Neural progenitor cell (in vitro differentiated cells): ENCODE measurements around the gene PRKCA. TPM values are rescaled to one million over a fixed set of nuclear protein-coding genes. Genes with fewer than 3 reads are reported as not detected.
A peak's percentile ranks its signal among the peaks of the same experiment; 100 is the strongest.

ENCODE experiments used
- DNase-seq: peaks from one replicate; pipeline ENCODE4 v3.0.0-alpha.2; 2016; ENCODE audit warnings: low spot score
- H2AFZ ChIP-seq: fragments of 200-600 bp; sonication (generic); replicated peaks from 2 replicates; pipeline ENCODE4 v1.6.1; 2016; ENCODE audit warnings: antibody characterized with exemption
- H3F3A ChIP-seq: fragments of 200-600 bp; sonication (generic); 2 replicates; pipeline ENCODE4 v1.6.1; 2016; ENCODE audit warnings: antibody characterized with exemption, low read depth
- H3K27ac ChIP-seq: fragments of 200-600 bp; sonication (generic); 2 replicates; pipeline ENCODE4 v1.5.1; 2016; ENCODE audit warnings: mild to moderate bottlenecking
- H3K27me3 ChIP-seq: fragments of 200-600 bp; sonication (generic); 2 replicates; pipeline ENCODE4 v1.6.1; 2016; ENCODE audit warnings: mild to moderate bottlenecking, moderate library complexity
- H3K36me3 ChIP-seq: fragments of 200-600 bp; sonication (generic); 2 replicates; pipeline ENCODE4 v1.5.1; 2016
- H3K4me1 ChIP-seq: fragments of 200-600 bp; sonication (generic); 2 replicates; pipeline ENCODE4 v1.6.1; 2016; ENCODE audit warnings: mixed run types
- H3K4me2 ChIP-seq: fragments of 200-600 bp; sonication (generic); 2 replicates; pipeline ENCODE4 v1.6.1; 2016
- H3K4me3 ChIP-seq: fragments of 200-600 bp; sonication (generic); 2 replicates; pipeline ENCODE4 v1.5.1; 2016
- H3K79me2 ChIP-seq: fragments of 200-600 bp; sonication (generic); 2 replicates; pipeline ENCODE4 v1.6.1; 2016; ENCODE audit warnings: low read depth
- H3K9ac ChIP-seq: fragments of 200-600 bp; sonication (generic); 2 replicates; pipeline ENCODE4 v1.6.1; 2016
- H3K9me3 ChIP-seq: fragments of 200-600 bp; sonication (generic); 2 replicates; pipeline ENCODE4 v1.5.1; 2016; ENCODE audit warnings: low read depth
- H4K20me1 ChIP-seq: fragments of 200-600 bp; sonication (generic); 2 replicates; pipeline ENCODE4 v1.6.1; 2016; ENCODE audit warnings: low read depth
- H3K27ac Mint-ChIP-seq: 3 replicates; pipeline ENCODE4 v1.8.0; 2021; ENCODE audit warnings: mixed read lengths
- H3K27me3 Mint-ChIP-seq: 2 replicates; pipeline ENCODE4 v1.8.0; 2022; ENCODE audit warnings: low read depth, mild to moderate bottlenecking, inconsistent platforms, moderate library complexity, mixed read lengths; ENCODE audit not compliant: insufficient read depth
- H3K36me3 Mint-ChIP-seq: 3 replicates; pipeline ENCODE4 v1.8.0; 2021; ENCODE audit warnings: mixed read lengths
- H3K4me1 Mint-ChIP-seq: 3 replicates; pipeline ENCODE4 v1.8.0; 2021; ENCODE audit warnings: mixed read lengths
- H3K4me3 Mint-ChIP-seq: 3 replicates; pipeline ENCODE4 v1.8.0; 2021; ENCODE audit warnings: mild to moderate bottlenecking, moderate library complexity, mixed read lengths
- H3K9me3 Mint-ChIP-seq: 3 replicates; pipeline ENCODE4 v1.8.0; 2020; ENCODE audit warnings: mixed read lengths
- CTCF ChIP-seq: fragments of 200-600 bp; sonication (generic); IDR thresholded peaks from 2 replicates; pipeline ENCODE4 v1.5.1; 2017; ENCODE audit warnings: antibody characterized with exemption, mild to moderate bottlenecking
- EZH2 ChIP-seq: fragments of 200-600 bp; sonication (generic); IDR thresholded peaks from 2 replicates; pipeline ENCODE4 v1.6.1; 2017; ENCODE audit warnings: antibody characterized with exemption, mild to moderate bottlenecking, moderate library complexity
- EZH2phosphoT487 ChIP-seq: fragments of 200-600 bp; sonication (generic); IDR thresholded peaks from 2 replicates; pipeline ENCODE4 v1.6.1; 2017; ENCODE audit warnings: antibody characterized with exemption
- total RNA-seq: library from RNA; depleted of rRNA; stranded (reverse); fragments of >200 nt; gene quantifications from 2 replicates; pipeline ENCODE4 v1.2.3, GENCODE V29; 2015; ENCODE audit warnings: low replicate concordance

Gene PRKCA
- total RNA-seq, 1 donor from 2014 or later: 2.1 TPM

GRCh38 chr17:66412857-66413558 lies 110.6 kb downstream of the PRKCA start:
- TF ChIP-seq CTCF (no peak), EZH2phosphoT487 (no peak), EZH2 (no peak)
- H3K4me3 ChIP-seq: no peak overlapping the region
- Mint-ChIP-seq H3K27ac (peak overlapping the region; percentile 38), H3K4me3 (no peak overlapping the region), H3K36me3 (no peaks in the 10 kb centered on the region), H3K4me1 (peaks cover 48% of the 10 kb centered on the region), H3K9me3 (no peaks in the 10 kb centered on the region), H3K27me3 (peaks cover 2% of the 10 kb centered on the region)
- no peak for DNase-seq
- H2AFZ ChIP-seq: no peak overlapping the region
- H3K79me2 ChIP-seq: no peaks in the 10 kb centered on the region
- no peak overlapping the region for H3K27ac ChIP-seq
- H3K9ac ChIP-seq: no peak overlapping the region
- H3K9me3 ChIP-seq: no peaks in the 10 kb centered on the region
- H4K20me1 ChIP-seq: no peaks in the 10 kb centered on the region
- no peak overlapping the region for H3K4me2 ChIP-seq
- no peaks in the 10 kb centered on the region for H3K27me3 ChIP-seq
- H3K36me3 ChIP-seq: no peaks in the 10 kb centered on the region
- H3F3A ChIP-seq: no peaks in the 10 kb centered on the region
- peaks cover 12% of the 10 kb centered on the region for H3K4me1 ChIP-seq

DNA sequence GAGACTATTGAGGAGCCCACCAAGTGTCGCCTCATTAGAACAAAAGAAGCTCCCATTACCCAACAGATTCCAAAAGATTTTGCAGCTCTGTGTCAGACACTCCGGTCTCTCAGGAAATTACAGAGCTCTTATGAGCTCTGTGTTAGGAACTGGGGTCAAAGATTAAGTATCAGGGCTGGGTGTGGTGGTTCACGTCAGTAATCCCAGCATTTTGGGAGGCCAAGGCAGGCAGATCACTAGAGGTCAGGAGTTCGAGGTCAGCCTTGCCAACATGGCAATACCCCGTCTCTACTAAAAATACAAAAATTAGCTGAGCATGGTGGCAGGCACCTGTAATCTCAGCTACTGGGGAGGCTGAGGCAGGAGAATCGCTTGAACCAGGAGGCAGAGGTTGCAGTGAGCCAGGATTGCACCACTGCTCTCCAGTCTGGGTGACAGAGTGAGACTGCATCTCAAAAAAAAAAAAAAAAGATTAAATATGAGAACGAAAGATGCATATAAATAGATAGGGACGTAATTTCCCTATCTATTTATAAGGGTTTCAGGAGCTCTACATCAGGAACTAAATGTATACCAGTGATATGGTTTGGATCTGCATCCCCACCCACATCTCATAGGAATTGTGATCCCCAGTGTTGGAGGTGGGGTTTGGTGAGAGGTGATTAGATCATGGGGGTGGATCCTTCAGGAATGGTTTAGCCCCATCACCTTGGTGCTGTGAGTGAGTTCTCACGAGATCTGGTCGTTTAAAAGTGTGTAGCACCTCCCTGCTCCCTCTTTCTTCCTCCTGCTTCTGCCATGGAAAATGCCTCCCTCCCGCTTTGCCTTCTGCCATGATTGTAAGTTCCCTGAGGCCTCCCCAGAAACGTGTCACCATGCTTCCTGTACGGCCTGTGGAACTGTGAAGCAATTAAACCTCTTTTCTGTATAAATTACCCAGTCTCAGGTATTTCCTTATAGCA lies 111.4 kb downstream of the PRKCA start:
- H3K4me1 Mint-ChIP-seq: peaks cover 48% of the 10 kb centered on the region
- H3K4me3 Mint-ChIP-seq: no peak overlapping the region
- Histone ChIP-seq H2AFZ (no peak overlapping the region), H3K27ac (no peak overlapping the region), H3K4me1 (peaks cover 12% of the 10 kb centered on the region), H3K4me3 (no peak overlapping the region), H3F3A (no peaks in the 10 kb centered on the region), H3K9me3 (no peaks in the 10 kb centered on the region), H3K79me2 (no peaks in the 10 kb centered on the region), H4K20me1 (no peaks in the 10 kb centered on the region), H3K36me3 (no peaks in the 10 kb centered on the region), H3K9ac (no peak overlapping the region), H3K27me3 (no peaks in the 10 kb centered on the region), H3K4me2 (no peak overlapping the region)
- H3K36me3 Mint-ChIP-seq: no peaks in the 10 kb centered on the region
- H3K27ac Mint-ChIP-seq: no peak overlapping the region
- H3K27me3 Mint-ChIP-seq: peaks cover 2% of the 10 kb centered on the region
- no peaks in the 10 kb centered on the region for H3K9me3 Mint-ChIP-seq
- no peak for TF ChIP-seq EZH2
- no peak for TF ChIP-seq EZH2phosphoT487
- TF ChIP-seq CTCF: no peak
- DNase-seq: no peak

DNA sequence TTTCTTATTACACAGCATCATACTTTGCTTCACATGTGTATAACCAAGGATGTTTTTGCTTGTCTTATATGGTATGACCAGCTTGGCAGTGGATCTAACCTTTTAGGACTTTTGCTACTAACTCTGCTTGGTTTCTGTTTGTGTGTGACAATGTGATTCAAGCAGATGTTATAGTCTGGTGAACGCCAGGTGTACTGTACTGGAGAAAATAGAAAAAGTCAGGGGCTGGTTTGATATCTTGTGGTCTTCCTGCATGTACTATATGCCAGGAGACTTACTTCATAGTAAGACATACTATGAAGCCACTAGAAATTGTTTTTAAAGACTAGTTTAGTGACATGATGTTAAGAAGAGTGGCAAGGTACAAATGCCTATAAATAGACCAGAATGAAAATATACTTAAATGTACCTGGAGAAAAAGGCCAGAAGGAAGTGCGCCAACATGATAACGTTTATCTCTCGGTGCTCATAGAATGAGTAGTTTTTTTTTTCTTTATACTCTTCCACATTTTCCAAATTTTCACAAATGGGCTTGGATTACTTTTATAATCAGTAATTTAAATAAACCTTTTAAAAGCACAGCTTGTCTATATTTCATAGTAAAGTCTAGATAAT lies 112.3 kb downstream of the PRKCA start:
- no peak for TF ChIP-seq EZH2
- no peak for TF ChIP-seq CTCF
- TF ChIP-seq EZH2phosphoT487: no peak
- DNase-seq: no peak
- Histone ChIP-seq H3K9me3 (no peaks in the 10 kb centered on the region), H3K27ac (no peak overlapping the region), H4K20me1 (no peaks in the 10 kb centered on the region), H3K9ac (no peak overlapping the region), H3F3A (no peaks in the 10 kb centered on the region), H3K4me1 (peaks cover 12% of the 10 kb centered on the region), H2AFZ (no peak overlapping the region), H3K4me3 (no peak overlapping the region), H3K79me2 (no peaks in the 10 kb centered on the region), H3K4me2 (no peak overlapping the region), H3K36me3 (no peaks in the 10 kb centered on the region), H3K27me3 (no peaks in the 10 kb centered on the region)
- H3K9me3 Mint-ChIP-seq: no peaks in the 10 kb centered on the region
- H3K27ac Mint-ChIP-seq: no peak overlapping the region
- peaks cover 51% of the 10 kb centered on the region for H3K4me1 Mint-ChIP-seq
- H3K27me3 Mint-ChIP-seq: peaks cover 2% of the 10 kb centered on the region
- H3K4me3 Mint-ChIP-seq: no peak overlapping the region
- H3K36me3 Mint-ChIP-seq: no peaks in the 10 kb centered on the region
